Measurements from ENCODE around the gene ARHGEF19.
"Not testable (repeated sequence)": the region's sequence is repeated elsewhere in the genome, so short reads cannot be mapped to it uniquely, and the experiment has no call there.

ARHGEF19 gene

GRCh38 chr1:16212251-16212961 lies at the start of gene ARHGEF19:
TSS of gene ARHGEF19 (minus strand) at chr1:16212652. CDS start at chr1:16209054, 3,598 bp downstream.
- Histone ChIP-seq H3K4me3 (ENCODE audit: low read length) (no peak within 1 kb of the TSS), H3K9ac (ENCODE audit: low read length) (peak within 1 kb of the TSS; percentile 30), H3K27me3 (ENCODE audit: control insufficient read depth, insufficient read depth, low read length) (no peaks in the 10 kb centered on the region)

GRCh38 chr1:16262067-16262466 lies 49.6 kb upstream of the ARHGEF19 start:
- Histone ChIP-seq H3K27me3 (ENCODE audit: control insufficient read depth, insufficient read depth, low read length) (no peaks in the 10 kb centered on the region), H3K4me1 (ENCODE audit: control insufficient read depth, insufficient read depth, low read length) (peaks cover 6% of the 10 kb centered on the region), H3K9me3 (ENCODE audit: control insufficient read depth, low read length) (no peaks in the 10 kb centered on the region), H3K4me3 (ENCODE audit: low read length) (no peak overlapping the region), H3K9ac (ENCODE audit: low read length) (no peak overlapping the region), H3K36me3 (ENCODE audit: control insufficient read depth, insufficient read depth, low read length) (no peaks in the 10 kb centered on the region)

More at GRCh38 chr1:16212251-16212961, at the start of gene ARHGEF19:
- Histone ChIP-seq H3K36me3 (ENCODE audit: control insufficient read depth, insufficient read depth, low read length) (no peaks in the 10 kb centered on the region), H3K4me1 (ENCODE audit: control insufficient read depth, insufficient read depth, low read length) (peaks cover 36% of the 10 kb centered on the region), H3K9me3 (ENCODE audit: control insufficient read depth, low read length) (no peaks in the 10 kb centered on the region)

- no peaks in the 10 kb centered on the region for H3K27me3 ChIP-seq (ENCODE audit: control insufficient read depth, insufficient read depth, low read length)
- H3K4me1 ChIP-seq (ENCODE audit: control insufficient read depth, insufficient read depth, low read length), result no peaks in the 10 kb centered on the region
- no peak overlapping the region for H3K4me3 ChIP-seq (ENCODE audit: low read length)
- no peaks in the 10 kb centered on the region for H3K36me3 ChIP-seq (ENCODE audit: control insufficient read depth, insufficient read depth, low read length)
- H3K9ac ChIP-seq (ENCODE audit: low read length), result no peak overlapping the region
- no peaks in the 10 kb centered on the region for H3K9me3 ChIP-seq (ENCODE audit: control insufficient read depth, low read length)
These were observed 48.4 kb upstream of the ARHGEF19 start for GRCh38 chr1:16260814-16261213.

GRCh38 chr1:16258591-16259135 lies 46.2 kb upstream of the ARHGEF19 start:
- H3K9ac ChIP-seq (ENCODE audit: low read length), result no peak overlapping the region
- H3K4me3 ChIP-seq (ENCODE audit: low read length), result no peak overlapping the region
- no peaks in the 10 kb centered on the region for H3K4me1 ChIP-seq (ENCODE audit: control insufficient read depth, insufficient read depth, low read length)
- no peaks in the 10 kb centered on the region for H3K27me3 ChIP-seq (ENCODE audit: control insufficient read depth, insufficient read depth, low read length)
- H3K36me3 ChIP-seq (ENCODE audit: control insufficient read depth, insufficient read depth, low read length), result no peaks in the 10 kb centered on the region
- no peaks in the 10 kb centered on the region for H3K9me3 ChIP-seq (ENCODE audit: control insufficient read depth, low read length)

GRCh38 chr1:16257968-16258367 lies 45.5 kb upstream of the ARHGEF19 start:
- no peaks in the 10 kb centered on the region for H3K4me1 ChIP-seq (ENCODE audit: control insufficient read depth, insufficient read depth, low read length)
- H3K9ac ChIP-seq (ENCODE audit: low read length), result no peak overlapping the region
- no peak overlapping the region for H3K4me3 ChIP-seq (ENCODE audit: low read length)
- H3K27me3 ChIP-seq (ENCODE audit: control insufficient read depth, insufficient read depth, low read length), result no peaks in the 10 kb centered on the region
- H3K36me3 ChIP-seq (ENCODE audit: control insufficient read depth, insufficient read depth, low read length), result no peaks in the 10 kb centered on the region
- H3K9me3 ChIP-seq (ENCODE audit: control insufficient read depth, low read length), result no peaks in the 10 kb centered on the region

- not testable (repeated sequence) for H3K27me3 ChIP-seq (ENCODE audit: control insufficient read depth, insufficient read depth, low read length); H3K9ac ChIP-seq (ENCODE audit: low read length); H3K36me3 ChIP-seq (ENCODE audit: control insufficient read depth, insufficient read depth, low read length); H3K4me3 ChIP-seq (ENCODE audit: low read length); H3K9me3 ChIP-seq (ENCODE audit: control insufficient read depth, low read length); H3K4me1 ChIP-seq (ENCODE audit: control insufficient read depth, insufficient read depth, low read length)
These were observed 45.1 kb upstream of the ARHGEF19 start for GRCh38 chr1:16257556-16257955.

GRCh38 chr1:16256478-16256877 lies 44.0 kb upstream of the ARHGEF19 start:
- no peaks in the 10 kb centered on the region for H3K27me3 ChIP-seq (ENCODE audit: control insufficient read depth, insufficient read depth, low read length)
- no peak overlapping the region for H3K9ac ChIP-seq (ENCODE audit: low read length)
- H3K4me3 ChIP-seq (ENCODE audit: low read length), result no peak overlapping the region
- no peaks in the 10 kb centered on the region for H3K4me1 ChIP-seq (ENCODE audit: control insufficient read depth, insufficient read depth, low read length)
- no peaks in the 10 kb centered on the region for H3K9me3 ChIP-seq (ENCODE audit: control insufficient read depth, low read length)
- H3K36me3 ChIP-seq (ENCODE audit: control insufficient read depth, insufficient read depth, low read length), result no peaks in the 10 kb centered on the region

- Histone ChIP-seq H3K9ac (ENCODE audit: low read length) (no peak overlapping the region), H3K36me3 (ENCODE audit: control insufficient read depth, insufficient read depth, low read length) (no peaks in the 10 kb centered on the region), H3K9me3 (ENCODE audit: control insufficient read depth, low read length) (no peaks in the 10 kb centered on the region), H3K4me1 (ENCODE audit: control insufficient read depth, insufficient read depth, low read length) (peaks cover 12% of the 10 kb centered on the region), H3K4me3 (ENCODE audit: low read length) (no peak overlapping the region), H3K27me3 (ENCODE audit: control insufficient read depth, insufficient read depth, low read length) (no peaks in the 10 kb centered on the region)
These were observed 41.9 kb upstream of the ARHGEF19 start for GRCh38 chr1:16254263-16254928.

- Histone ChIP-seq H3K4me1 (ENCODE audit: control insufficient read depth, insufficient read depth, low read length) (peaks cover 18% of the 10 kb centered on the region), H3K4me3 (ENCODE audit: low read length) (no peak overlapping the region), H3K27me3 (ENCODE audit: control insufficient read depth, insufficient read depth, low read length) (no peaks in the 10 kb centered on the region), H3K36me3 (ENCODE audit: control insufficient read depth, insufficient read depth, low read length) (no peaks in the 10 kb centered on the region), H3K9ac (ENCODE audit: low read length) (no peak overlapping the region), H3K9me3 (ENCODE audit: control insufficient read depth, low read length) (no peaks in the 10 kb centered on the region)
These were observed 41.0 kb upstream of the ARHGEF19 start for GRCh38 chr1:16253332-16253922.

GRCh38 chr1:16252912-16253311 lies 40.5 kb upstream of the ARHGEF19 start:
- no peak overlapping the region for H3K4me3 ChIP-seq (ENCODE audit: low read length)
- H3K9ac ChIP-seq (ENCODE audit: low read length), result no peak overlapping the region
- no peaks in the 10 kb centered on the region for H3K36me3 ChIP-seq (ENCODE audit: control insufficient read depth, insufficient read depth, low read length)
- no peaks in the 10 kb centered on the region for H3K27me3 ChIP-seq (ENCODE audit: control insufficient read depth, insufficient read depth, low read length)
- peaks cover 23% of the 10 kb centered on the region for H3K4me1 ChIP-seq (ENCODE audit: control insufficient read depth, insufficient read depth, low read length)
- no peaks in the 10 kb centered on the region for H3K9me3 ChIP-seq (ENCODE audit: control insufficient read depth, low read length)

- no peaks in the 10 kb centered on the region for H3K9me3 ChIP-seq (ENCODE audit: control insufficient read depth, low read length)
- no peak overlapping the region for H3K9ac ChIP-seq (ENCODE audit: low read length)
- no peaks in the 10 kb centered on the region for H3K36me3 ChIP-seq (ENCODE audit: control insufficient read depth, insufficient read depth, low read length)
- H3K4me1 ChIP-seq (ENCODE audit: control insufficient read depth, insufficient read depth, low read length), result peaks cover 27% of the 10 kb centered on the region
- no peak overlapping the region for H3K4me3 ChIP-seq (ENCODE audit: low read length)
- no peaks in the 10 kb centered on the region for H3K27me3 ChIP-seq (ENCODE audit: control insufficient read depth, insufficient read depth, low read length)
These were observed 38.9 kb upstream of the ARHGEF19 start for GRCh38 chr1:16251381-16251780.
